HG03521 (cell line): ENCODE results near the gene SLC2A2.
A peak's percentile ranks its signal among the peaks of the same experiment; 100 is the strongest.

Experiments
- ATAC-seq: cut with Tn5 transposase; IDR thresholded peaks from one replicate; pipeline ENCODE4 v1.9.1; 2021; ENCODE audit warnings: mild to moderate bottlenecking, moderate library complexity; ENCODE audit not compliant: unreplicated experiment

Gene SLC2A2

DNA sequence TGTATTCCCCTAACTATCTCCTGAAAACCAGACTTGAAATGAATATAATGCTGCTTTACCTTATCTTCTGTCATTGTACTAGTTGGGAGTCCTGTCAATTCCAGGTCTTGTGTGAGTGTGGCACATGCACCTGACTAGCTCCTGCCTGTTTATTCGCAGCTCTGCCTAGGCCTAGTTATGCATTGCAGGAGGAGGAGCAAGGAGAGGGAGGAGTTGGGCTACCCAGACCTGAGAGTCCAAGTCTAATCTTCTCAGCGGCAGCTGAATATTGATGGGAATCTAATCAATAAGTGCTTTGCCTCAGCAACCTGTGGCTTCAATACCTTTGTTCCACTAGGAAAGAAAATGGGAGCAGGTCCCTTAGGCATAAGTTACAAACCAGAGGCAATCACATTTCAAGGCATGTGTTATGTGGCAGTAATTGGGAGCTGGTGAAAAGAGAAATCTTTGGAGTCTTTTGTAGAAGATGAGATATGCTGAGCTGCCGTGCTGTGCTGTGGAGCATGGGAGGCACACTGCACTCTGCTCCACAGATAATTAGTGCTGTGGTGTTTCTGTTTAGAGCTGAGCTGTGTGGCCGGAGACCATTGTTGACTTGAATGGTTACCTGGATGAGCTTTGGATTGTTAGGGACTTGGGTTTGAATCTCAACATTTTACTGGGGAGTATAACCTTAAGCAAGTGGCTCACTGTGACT lies at the start of gene SLC2A2:
Gene SLC2A2, minus strand, starts transcription at position 124 of the 697 bp plus-strand sequence. Its CDS starts 50 bp downstream, at position 74.
- no peak for ATAC-seq

DNA sequence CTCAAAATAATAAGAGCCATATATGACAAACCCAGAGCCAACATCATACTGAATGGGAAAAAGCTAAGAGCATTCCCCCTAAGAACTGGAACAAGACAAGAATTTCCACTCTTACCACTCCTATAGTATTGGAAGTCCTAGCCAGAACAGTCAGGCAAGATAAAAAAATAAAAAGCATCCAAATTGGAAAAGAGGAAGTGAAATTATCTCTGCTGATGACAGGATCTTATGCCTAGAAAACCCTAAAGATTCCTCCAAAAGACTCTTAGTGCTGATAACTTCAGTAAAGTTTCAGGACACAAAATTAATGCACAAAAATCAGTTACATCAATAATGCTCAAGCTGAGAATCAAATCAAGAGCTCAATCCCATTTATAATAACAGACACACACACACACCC lies 45.9 kb upstream of the SLC2A2 start:
- ATAC-seq: no peak

DNA sequence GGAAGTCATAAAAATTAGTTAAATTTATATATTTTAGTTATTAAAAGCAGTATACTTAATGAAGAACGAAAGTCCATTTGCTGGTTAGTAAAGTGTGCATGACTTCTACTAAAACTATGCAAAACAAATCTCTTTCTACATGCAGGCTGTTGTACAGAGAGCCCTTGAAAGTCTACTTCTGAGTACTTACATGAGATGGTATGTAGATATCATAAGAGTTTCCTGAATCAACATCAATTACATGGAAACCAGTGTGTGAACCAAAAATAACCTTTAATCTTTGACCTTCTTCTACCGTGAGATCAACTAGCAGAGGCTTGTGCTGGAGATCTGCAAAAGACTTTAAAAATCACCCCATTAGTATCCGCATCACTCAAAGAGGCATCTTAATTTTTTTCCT lies 42.1 kb upstream of the SLC2A2 start:
- no peak for ATAC-seq

DNA sequence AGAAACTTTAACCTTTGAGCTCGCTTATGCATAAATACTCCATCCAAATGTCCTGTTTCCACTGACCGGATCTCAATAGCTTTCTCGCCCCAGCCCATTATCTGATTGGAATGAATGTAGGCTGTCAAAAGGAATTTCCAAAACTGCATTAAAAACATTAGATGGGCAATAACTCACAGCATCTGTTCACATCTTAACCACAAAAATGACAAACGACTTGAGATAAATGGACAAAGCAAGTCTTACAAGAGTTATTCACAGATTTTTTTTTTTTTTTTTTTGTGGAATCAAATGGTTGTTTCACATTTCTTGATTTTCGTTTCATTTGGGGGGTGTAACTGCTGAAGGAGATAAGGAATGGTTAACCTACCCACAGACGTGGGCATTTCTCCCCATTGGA lies 39.7 kb upstream of the SLC2A2 start:
- no peak for ATAC-seq

DNA sequence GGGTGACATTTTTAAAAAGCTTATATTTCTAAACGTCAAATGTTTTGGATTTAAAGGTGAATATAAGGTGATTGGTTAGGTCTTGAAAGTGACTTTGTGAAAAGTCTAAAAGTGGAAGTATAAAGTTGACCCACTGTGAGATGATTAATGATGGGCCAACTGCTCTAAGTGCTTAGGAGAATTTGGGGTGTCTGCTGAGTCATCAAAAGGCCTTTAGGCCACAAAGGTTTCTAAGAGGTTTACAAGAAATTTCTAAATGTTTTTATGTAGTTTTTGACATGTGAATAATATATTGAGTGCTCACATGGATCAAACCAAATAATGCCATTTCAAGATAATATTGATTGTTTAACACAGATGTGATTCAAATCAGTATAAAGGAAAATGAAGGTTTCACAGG lies 39.2 kb upstream of the SLC2A2 start:
- ATAC-seq: no peak

DNA sequence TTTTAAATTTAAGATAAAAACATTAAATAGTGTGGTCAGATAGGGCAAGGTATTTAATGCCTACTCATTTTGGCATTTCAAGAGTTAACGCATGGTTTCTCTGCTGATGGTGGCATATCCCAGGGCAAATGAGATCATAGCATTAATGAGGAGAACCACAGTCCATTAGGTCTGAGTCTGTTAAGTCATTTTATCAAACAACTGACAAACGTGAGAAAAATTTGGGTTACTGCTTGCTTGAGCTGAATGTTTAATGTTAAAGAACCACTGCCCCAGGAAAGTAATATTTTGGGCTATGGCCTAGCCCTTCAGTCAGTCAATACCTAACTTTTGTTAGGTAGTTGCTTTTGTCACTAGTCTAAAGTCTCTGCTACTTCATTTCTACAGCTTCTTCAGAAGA lies 37.9 kb upstream of the SLC2A2 start:
- ATAC-seq: no peak

DNA sequence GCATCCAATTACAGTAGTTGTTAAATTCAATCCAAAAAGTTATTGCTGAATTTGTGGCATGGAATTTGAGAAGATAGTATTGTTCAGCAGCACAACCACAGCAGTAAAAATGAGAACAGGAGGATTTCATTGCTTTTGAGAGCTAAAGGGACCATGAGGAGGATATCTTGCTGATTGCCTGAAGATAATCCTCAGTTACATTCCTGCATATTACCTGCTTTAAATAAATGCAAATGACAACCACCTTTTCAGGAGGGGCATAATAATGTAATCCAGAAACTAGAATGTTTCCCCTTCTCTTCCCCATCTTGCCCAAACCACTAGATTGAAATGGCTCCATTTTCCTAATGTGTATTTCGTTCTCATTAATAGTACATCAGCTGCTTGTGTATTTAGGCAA lies 35.2 kb upstream of the SLC2A2 start:
- no peak for ATAC-seq

DNA sequence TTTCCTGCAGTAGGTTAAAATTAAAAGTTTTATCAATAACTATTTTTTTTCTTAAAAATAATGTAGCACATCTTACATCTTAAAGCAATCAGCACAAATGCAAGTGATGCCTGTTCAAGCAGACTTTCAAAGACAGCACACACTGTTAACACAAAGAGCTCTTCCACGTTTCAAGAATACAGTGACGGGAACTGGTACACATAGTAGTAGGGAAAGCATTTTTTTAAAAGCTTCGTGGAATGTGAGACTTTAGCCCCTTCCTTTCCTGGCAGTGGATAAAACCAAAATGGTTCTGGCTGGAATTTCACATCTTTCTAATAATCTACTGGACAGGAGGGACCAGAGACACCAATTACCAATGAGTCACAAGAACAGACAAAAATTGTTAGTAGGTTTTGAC lies 33.5 kb upstream of the SLC2A2 start:
- ATAC-seq: no peak

DNA sequence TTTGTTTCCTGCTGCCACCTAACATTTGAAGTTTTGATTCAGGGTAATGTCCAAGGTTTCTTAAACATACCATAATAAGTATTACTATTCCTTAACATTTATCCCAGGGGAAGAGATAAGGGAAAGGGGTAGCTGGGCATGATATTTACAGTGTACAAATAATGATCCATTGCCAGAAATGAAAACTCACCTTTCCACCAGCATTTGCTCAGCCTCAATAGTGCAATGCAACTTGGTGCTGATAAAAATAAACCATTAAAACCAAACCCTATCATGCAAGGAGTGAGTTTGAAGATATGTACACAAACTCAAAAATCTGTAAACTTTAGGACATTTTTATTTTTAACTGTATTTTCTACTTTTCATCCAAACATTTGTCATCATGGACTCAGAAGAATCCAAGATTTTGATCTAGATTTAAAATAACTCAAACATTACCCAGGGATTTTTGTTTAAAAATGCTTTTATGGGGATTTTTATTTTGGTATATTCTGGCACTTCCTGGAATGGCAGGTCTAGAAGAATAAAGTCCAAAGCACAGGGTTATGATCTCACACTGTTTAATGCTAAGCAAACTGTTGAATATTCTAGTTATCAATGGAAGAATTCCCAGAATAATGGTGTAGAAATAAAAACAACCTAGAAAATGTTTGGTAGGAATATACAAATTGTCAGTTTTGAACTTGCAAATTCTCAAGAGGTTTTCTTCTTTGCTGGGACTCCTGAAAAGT lies 32.5 kb upstream of the SLC2A2 start:
- ATAC-seq: no peak

DNA sequence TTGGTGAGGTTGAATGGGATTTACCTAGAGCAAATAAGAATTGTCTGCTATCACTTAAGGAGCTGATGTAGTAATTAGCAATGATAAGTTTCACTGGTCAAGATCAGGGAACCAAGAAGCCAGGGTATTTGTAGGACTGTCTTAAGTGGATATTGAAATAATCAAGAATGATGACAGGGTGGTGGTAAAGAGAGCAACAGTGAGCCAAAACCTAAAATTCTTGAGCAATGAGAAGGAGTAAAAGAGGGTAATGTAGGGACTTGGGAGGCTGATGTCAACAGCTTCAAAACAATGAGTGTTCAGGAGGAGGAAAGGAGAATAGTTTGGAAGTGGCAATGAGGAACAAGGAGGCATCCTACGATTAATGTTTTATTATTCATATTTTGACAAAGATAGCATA lies 31.5 kb upstream of the SLC2A2 start:
- ATAC-seq: no peak

DNA sequence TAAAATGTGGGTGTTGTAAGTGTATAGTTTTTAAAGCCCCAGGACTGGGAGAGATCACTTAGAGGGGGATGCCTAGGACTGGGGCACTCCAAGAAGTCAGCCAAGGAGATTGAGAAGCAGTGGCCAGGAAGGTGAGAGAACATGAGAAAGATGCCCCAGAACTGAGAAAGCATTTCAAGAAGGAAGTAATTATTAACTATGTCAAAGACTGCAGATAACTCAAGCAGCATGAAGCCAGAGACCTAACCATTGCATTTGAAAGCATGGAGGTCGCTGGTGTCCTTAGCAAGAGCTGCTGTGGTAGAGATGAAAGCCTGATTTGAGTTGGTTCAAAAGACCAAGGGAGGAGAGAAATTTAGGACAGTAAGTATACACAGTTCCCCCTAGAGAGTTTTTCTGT lies 30.6 kb upstream of the SLC2A2 start:
- ATAC-seq: no peak

DNA sequence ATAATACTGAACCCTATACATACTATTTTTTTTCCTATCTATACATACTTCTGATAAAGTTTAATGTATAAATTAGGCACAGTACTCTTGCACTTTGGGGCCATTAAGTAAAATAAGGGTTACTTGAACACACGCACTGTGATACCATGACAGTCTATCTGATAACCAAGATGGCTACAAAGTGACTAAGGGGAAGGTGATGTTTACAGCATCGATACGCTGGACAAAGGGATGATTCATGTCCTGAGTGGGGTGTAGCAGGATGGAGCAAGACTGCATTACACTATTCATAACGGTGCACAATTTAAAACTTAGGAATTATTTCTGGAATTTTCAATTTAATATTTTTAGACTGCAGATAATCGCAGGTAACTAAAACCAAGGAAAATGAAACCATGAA lies 30.0 kb upstream of the SLC2A2 start:
- ATAC-seq: no peak

DNA sequence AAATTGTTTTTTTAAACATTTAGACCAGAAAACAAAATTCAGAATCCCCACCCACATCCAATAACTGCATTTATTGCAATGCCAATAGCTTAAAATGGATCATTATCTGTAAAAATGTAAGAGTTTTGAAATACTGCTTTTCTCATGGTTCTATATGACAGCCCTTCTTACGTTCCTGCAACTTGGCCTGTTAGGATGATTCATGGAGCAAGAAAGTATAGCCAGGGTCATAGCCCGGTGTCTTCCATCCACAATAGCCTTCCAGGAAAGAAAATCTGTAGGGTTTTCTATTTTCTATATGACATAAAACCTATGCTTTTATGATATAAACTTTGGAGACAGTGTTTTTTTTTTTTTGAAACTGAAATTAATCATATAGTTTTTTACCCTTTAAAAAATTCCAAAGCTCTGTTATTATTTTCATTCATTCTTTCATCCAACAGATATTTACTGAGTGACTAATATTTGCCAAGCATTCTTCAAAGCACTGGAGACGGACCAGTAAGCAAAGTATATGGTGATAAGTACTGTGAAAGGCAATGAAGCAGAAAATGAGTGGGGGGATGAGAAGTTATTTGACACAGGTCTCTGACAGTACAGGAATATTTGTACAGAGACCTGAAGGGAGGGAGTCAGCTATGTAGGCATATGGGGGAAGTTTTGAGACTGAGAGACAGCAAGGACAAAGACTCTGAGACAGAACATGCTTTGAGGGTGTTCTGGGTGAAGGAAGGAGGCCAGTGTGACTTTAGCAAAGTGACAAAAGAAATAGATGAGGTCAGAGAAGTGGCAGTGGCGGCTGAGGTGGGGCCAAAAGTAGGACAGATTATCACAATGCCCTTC lies 29.0 kb upstream of the SLC2A2 start:
- ATAC-seq: no peak

DNA sequence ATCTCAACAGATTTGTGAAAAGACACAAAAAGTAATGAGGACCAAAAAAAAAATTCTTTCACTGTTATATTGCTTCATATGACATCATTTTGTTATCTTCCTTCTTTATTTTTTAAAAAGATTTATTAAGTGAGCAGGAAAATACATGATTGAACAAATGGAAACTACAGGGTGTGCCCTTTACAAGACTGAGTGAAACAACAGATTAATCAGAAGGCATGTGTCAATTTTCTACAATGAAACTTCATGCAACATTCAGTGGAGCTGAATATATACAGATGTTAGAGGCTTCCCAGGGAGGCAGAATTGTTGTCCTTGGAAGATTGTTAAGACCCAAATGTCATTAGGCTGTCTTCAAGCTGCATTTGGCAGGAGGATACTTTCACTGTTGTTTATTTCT lies 28.4 kb upstream of the SLC2A2 start:
- no peak for ATAC-seq

DNA sequence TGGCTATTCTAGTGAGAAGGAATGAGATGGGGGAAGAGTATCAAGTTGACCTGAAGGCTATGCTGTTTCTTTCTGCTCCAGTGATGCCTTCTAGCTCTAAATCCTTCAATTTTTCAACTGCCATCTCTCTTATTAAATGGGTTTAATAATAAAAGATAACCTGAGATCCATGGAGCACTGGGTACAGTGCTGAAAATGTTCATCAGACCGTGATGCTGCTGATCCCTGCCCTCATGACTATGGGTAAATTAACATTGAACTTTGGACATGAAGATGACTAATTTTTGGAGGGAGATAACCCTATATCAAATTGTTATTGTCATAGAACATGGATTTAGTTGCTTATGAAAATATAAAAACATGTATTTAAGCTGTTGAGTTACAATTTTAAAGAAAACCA lies 27.7 kb upstream of the SLC2A2 start:
- ATAC-seq: no peak

DNA sequence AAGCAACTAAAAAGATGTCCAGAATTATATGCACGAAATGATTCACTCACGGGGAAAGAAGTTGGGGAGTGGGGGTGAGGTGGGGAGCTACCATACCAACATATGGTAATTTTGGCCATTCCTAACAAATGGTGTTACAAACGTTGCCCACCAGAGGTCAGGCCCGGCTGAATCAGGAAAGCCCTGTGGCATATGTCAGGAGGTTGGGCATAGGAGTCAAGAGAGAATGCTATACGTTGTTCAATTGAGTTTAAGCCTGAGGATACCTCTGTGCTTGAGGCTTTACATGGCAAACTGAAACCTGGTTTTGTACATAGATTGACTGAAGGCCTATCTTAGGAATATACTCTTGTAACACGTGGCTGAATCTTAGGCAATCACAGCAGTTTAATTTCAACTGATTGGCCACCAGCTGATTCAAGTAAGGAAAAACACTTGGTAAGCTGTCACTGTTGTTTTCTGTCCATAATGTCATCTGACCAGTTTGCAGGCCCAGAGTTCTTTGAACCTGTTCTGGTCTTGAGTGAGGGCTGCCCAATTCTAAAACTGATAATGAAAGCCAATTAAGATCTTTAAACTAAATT lies 23.4 kb upstream of the SLC2A2 start:
- ATAC-seq: peak; percentile 70

DNA sequence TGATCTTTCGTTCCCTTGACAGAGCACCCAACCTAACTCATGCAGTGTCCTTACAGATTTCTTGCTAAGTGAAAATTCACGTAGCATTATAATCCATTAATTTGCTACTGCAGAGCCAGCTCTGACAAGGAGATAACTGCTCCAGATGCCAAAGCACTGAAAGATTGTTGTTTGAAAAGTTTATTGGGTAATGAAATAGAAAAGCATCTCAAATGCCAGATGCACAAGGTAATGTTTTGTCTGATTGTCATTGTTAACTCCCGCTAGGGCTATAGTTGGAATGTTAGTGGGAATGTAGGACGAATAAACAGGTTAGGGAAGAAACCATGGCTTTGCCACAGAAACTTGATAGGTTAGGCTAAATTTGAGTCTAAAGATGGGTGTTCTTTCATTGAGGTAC lies 20.2 kb upstream of the SLC2A2 start:
- ATAC-seq: no peak

DNA sequence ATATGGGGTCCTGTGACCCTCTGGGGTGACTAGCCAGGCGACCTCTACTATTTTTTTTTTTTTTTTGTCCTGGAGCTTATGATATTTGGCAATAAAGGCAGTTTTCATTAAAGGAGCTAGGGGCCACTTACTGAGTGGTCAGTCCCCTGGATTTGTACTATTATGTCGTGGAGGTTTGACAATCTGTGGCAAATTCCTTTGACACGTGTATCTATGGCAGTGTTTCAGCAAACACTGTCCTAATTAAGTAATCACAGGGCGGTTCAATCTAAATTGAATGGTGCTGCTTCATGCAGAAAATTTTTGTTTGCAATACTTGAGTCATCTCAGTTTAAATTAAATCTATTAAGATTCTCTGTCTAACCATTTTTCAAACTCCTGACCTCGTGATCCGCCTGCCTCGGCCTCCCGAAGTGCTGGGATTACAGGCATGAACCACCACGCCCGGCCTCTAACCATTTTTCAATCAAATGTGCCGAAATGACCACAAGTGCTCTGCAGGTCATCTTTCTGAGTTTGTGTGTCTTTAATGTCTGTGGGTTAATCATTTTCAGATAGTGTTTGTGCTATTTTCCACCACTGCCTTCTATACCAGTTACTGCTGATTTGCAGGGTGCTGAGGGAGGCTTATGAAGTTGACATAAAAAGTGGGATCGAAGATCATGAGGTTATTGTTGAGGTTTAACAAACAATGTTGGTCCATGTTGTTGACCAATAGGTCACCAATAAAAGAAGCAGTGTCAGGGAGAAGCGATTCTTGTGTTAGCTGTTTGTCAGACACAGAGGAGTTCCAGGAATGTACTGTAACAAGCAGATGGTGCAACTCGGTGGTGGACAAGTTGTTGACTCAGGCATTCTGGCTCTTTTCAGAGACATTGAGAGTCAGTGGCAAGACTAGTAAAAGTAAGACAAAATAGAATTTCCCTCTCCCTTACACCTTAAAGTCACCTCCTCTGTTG lies 18.6 kb upstream of the SLC2A2 start:
- ATAC-seq: no peak

DNA sequence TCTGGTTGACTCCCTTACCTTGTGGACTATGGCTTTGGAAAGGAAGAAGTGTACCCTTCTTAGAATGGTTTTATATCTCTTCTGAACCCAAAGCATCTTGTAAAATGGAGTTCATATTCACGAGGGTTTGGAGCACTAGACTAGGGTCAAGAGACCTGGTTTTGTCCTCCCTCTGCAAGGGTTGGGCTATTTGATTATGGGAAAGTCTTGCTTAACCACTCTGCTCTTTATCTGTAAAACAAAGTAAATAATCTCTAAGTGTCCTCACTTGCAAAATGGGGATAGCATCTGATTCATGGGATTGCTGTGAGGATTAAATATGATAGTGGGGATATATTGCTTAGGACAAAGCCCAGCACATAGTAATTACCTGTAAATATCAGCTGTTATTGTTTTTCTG lies 17.9 kb upstream of the SLC2A2 start:
- no peak for ATAC-seq

DNA sequence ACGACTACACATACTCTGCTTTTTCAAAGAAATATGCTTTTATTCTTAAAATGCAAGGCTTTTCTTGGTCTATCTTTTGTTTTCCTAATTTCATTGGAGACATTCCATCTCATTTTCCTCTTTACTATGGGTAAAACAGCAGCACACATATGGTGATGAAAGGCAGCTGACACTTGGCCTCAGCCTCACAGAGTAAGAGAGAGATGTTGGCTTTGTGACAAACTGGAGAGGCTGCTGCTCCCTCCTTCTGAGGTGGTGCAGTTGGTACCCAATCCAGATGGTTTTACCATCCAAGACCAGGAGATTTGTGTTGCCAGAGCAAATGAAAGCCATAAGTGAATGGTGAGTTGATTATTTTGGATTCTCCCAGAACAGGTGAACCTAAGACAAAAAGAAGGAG lies 13.2 kb upstream of the SLC2A2 start:
- ATAC-seq: no peak
